Liver (tissue), 9 donors: ENCODE data around the gene HIF1AN. TPM values are rescaled to one million over a fixed set of nuclear protein-coding genes. Genes with fewer than 3 reads are reported as not detected.

Source experiments
- DNase-seq: peaks from one replicate; pipeline ENCODE4 v3.0.0-alpha.2; 2017; ENCODE audit warnings: low spot score
- H3K27ac ChIP-seq, 2 donors: one replicate each; pipeline ENCODE4 v1.7.0; 2013; ENCODE audit warnings: inconsistent platforms in 2 of 2, low read length in 2 of 2, control low read depth in 1 of 2, low read depth in 1 of 2, mild to moderate bottlenecking in 1 of 2
- H3K27me3 ChIP-seq, 4 donors: one replicate each; pipeline versions ENCODE4 v1.6.1 to v1.7.0; 2013; ENCODE audit warnings: low read length in 3 of 4, inconsistent platforms in 1 of 4, mild to moderate bottlenecking in 1 of 4, moderate library complexity in 1 of 4; ENCODE audit not compliant: control insufficient read depth in 4 of 4, insufficient read depth in 4 of 4
- H3K36me3 ChIP-seq, 4 donors: one replicate each; pipeline versions ENCODE4 v1.6.1 to v1.7.0; 2013; ENCODE audit warnings: low read length in 3 of 4, mild to moderate bottlenecking in 3 of 4, low read depth in 1 of 4, moderate library complexity in 1 of 4; ENCODE audit not compliant: control insufficient read depth in 4 of 4, insufficient read depth in 3 of 4
- H3K4me1 ChIP-seq, 4 donors: one replicate each; pipeline versions ENCODE4 v1.6.1 to v1.7.0; 2013; ENCODE audit warnings: low read length in 3 of 4, mild to moderate bottlenecking in 3 of 4, moderate library complexity in 1 of 4; ENCODE audit not compliant: control insufficient read depth in 4 of 4, insufficient read depth in 4 of 4
- H3K4me3 ChIP-seq, 3 donors: one replicate each; pipeline versions ENCODE4 v1.6.1 to v1.7.0; 2013; ENCODE audit warnings: low read length in 3 of 3, control low read depth in 1 of 3, low read depth in 1 of 3, mild to moderate bottlenecking in 1 of 3
- H3K9ac ChIP-seq, 2 donors: one replicate each; pipeline ENCODE4 v1.7.0; 2013; ENCODE audit warnings: low read length in 2 of 2, mild to moderate bottlenecking in 2 of 2, moderate library complexity in 2 of 2, control low read depth in 1 of 2, low read depth in 1 of 2
- H3K9me3 ChIP-seq, 4 donors: one replicate each; pipeline versions ENCODE4 v1.6.1 to v1.7.0; 2013; ENCODE audit warnings: low read length in 3 of 4; ENCODE audit not compliant: control insufficient read depth in 4 of 4
- ATF3 ChIP-seq: IDR thresholded peaks from 2 replicates; pipeline ENCODE4 v1.6.1; 2016; ENCODE audit warnings: antibody characterized with exemption
- CTCF ChIP-seq: fragments of 150-350 bp; IDR thresholded peaks from 2 replicates; pipeline ENCODE4 v1.5.1; 2017; ENCODE audit warnings: improper control_type of control experiment, low read depth, low read length; ENCODE audit not compliant: missing input control
- EGR1 ChIP-seq, 2 donors: IDR thresholded peaks; 2 replicates each; pipeline ENCODE4 v1.6.1; 2016 to 2018; ENCODE audit warnings: antibody characterized with exemption in 2 of 2, low read depth in 2 of 2
- FOXA1 ChIP-seq: IDR thresholded peaks from 2 replicates; pipeline ENCODE4 v1.6.1; 2016; ENCODE audit warnings: antibody characterized with exemption
- FOXA2 ChIP-seq: IDR thresholded peaks from 2 replicates; pipeline ENCODE4 v1.6.1; 2016; ENCODE audit warnings: antibody characterized with exemption
- GABPA ChIP-seq, 2 donors: IDR thresholded peaks in 1 of 2; conservative IDR thresholded peaks in 1 of 2; 2 replicates each; pipeline ENCODE4 v1.6.1; 2016; ENCODE audit warnings: antibody characterized with exemption in 2 of 2, mild to moderate bottlenecking in 1 of 2, moderate library complexity in 1 of 2
- HNF4A ChIP-seq, 2 donors: conservative IDR thresholded peaks; 2 replicates each; pipeline ENCODE4 v1.6.1; 2016; ENCODE audit warnings: antibody characterized with exemption in 2 of 2, mild to moderate bottlenecking in 2 of 2
- HNF4G ChIP-seq: IDR thresholded peaks from 2 replicates; pipeline ENCODE4 v1.6.1; 2016; ENCODE audit warnings: antibody characterized with exemption
- JUND ChIP-seq, 2 donors: IDR thresholded peaks; 2 replicates each; pipeline ENCODE4 v1.6.1; 2016; ENCODE audit warnings: antibody characterized with exemption in 2 of 2
- MAX ChIP-seq: IDR thresholded peaks from 2 replicates; pipeline ENCODE4 v1.6.1; 2016; ENCODE audit warnings: antibody characterized with exemption
- NR2F2 ChIP-seq: IDR thresholded peaks from 2 replicates; pipeline ENCODE4 v1.6.1; 2016; ENCODE audit warnings: antibody characterized with exemption
- RAD21 ChIP-seq, 2 donors: IDR thresholded peaks; 2 replicates each; pipeline ENCODE4 v1.6.1; 2016; ENCODE audit warnings: antibody characterized with exemption in 2 of 2, mild to moderate bottlenecking in 2 of 2
- REST ChIP-seq: IDR thresholded peaks from 2 replicates; pipeline ENCODE4 v1.6.1; 2016; ENCODE audit warnings: antibody characterized with exemption, mild to moderate bottlenecking
- RXRA ChIP-seq, 2 donors: IDR thresholded peaks; 2 replicates each; pipeline ENCODE4 v1.6.1; 2017 to 2018; ENCODE audit warnings: antibody characterized with exemption in 2 of 2, mild to moderate bottlenecking in 1 of 2
- SP1 ChIP-seq: IDR thresholded peaks from 2 replicates; pipeline ENCODE4 v1.6.1; 2018; ENCODE audit warnings: antibody characterized with exemption, mild to moderate bottlenecking
- TAF1 ChIP-seq: conservative IDR thresholded peaks from 2 replicates; pipeline ENCODE4 v1.6.1; 2016; ENCODE audit warnings: antibody characterized with exemption, mild to moderate bottlenecking
- YY1 ChIP-seq: IDR thresholded peaks from 2 replicates; pipeline ENCODE4 v1.6.1; 2016; ENCODE audit warnings: antibody characterized with exemption, mild to moderate bottlenecking
- ZBTB33 ChIP-seq: IDR thresholded peaks from 2 replicates; pipeline ENCODE4 v1.6.1; 2016; ENCODE audit warnings: antibody characterized with exemption
- WGBS: extraction: QIAGEN DNeasy Blood & Tissue Kit; methylation state at CpG from one replicate; pipeline ENCODE4 v1.1.7; 2013; 5-methylcytosine and 5-hydroxymethylcytosine counted together
- polyA plus RNA-seq, 2 donors: library from polyadenylated mRNA; stranded (reverse) in 1 of 2; unstranded in 1 of 2; fragments of 200-250 nt in 1 of 2; fragments of >200 nt in 1 of 2; fragmentation: Nextera tagmentation in 1 of 2; extraction: Ambion mirVana in 1 of 2; gene quantifications; one replicate each; pipeline versions ENCODE4 v1.2.1 to v1.2.3, GENCODE V29; 2013 to 2015
- total RNA-seq, 2 donors: library from RNA; depleted of rRNA; stranded (reverse); fragments of >200 nt; gene quantifications; one replicate each; pipeline ENCODE4 v1.2.3, GENCODE V29; 2014
- donor health status: healthy.
- donor health status: healthy.
- donor health status: healthy.
- donor health status: healthy.
- donor health status: healthy.

Gene HIF1AN
- total RNA-seq: 10 to 100 TPM; 10.1 to 10.7 TPM
- 1 to 10 TPM; 4.6 to 4.8 TPM for polyA plus RNA-seq

- Histone ChIP-seq H3K36me3 (peaks cover 0 to 13% (median 12%) of the 10 kb centered on the region in 4 donors), H3K9ac (peak within 1 kb of the TSS; percentile 19 to 54), H3K27ac (peak within 1 kb of the TSS in 1 of 2 donors; percentile 57), H3K4me1 (peaks cover 6 to 23% (median 18%) of the 10 kb centered on the region in 4 donors), H3K4me3 (peak within 1 kb of the TSS; percentile 78 to 87 (median 79)), H3K9me3 (no peaks in the 10 kb centered on the region), H3K27me3 (no peaks in the 10 kb centered on the region)
- DNase-seq: peak; percentile 80
- TF ChIP-seq FOXA2 (no peak), FOXA1 (peak; percentile 39), JUND (IDR thresholded peaks at IDR 0.05) (no peak), RXRA (IDR thresholded peaks at IDR 0.05) (peak in 1 of 2 donors; percentile 50), ATF3 (no peak), SP1 (peak; percentile 77), REST (peak; percentile 67), NR2F2 (peak; percentile 64), MAX (no peak), EGR1 (IDR thresholded peaks at IDR 0.05; ENCODE audit: low read depth in 2 of 2) (no peak), TAF1 (no peak), YY1 (peak; percentile 96), HNF4G (no peak), RAD21 (IDR thresholded peaks at IDR 0.05) (peak; percentile 65 to 74), GABPA (IDR thresholded peaks at IDR 0.05 in 1 of 2, conservative IDR thresholded peaks at IDR 0.05 in 1 of 2) (peak; percentile 96 to 98), HNF4A (conservative IDR thresholded peaks at IDR 0.05) (peak; percentile 27 to 28), CTCF (peak; percentile 94), ZBTB33 (peak; percentile 82)
- 2% methylated on average over 35 of the region's 35 CpGs for WGBS
Measured at GRCh38 chr10:100535715-100536353, at the start of gene HIF1AN. TSS of gene HIF1AN (plus strand) at chr10:100535943. CDS start at chr10:100535959, 16 bp downstream.
